Hematopoietic multipotent progenitor cell treated with erythropoietin and hydrocortisone succinate and interleukin-3 and kit ligand, for 8 days (in vitro differentiated cells): ENCODE results near the gene CEP152.

ENCODE experiments used
- DNase-seq: peaks from one replicate; pipeline ENCODE4 v3.0.0-alpha.2; 2015

Gene CEP152

DNA sequence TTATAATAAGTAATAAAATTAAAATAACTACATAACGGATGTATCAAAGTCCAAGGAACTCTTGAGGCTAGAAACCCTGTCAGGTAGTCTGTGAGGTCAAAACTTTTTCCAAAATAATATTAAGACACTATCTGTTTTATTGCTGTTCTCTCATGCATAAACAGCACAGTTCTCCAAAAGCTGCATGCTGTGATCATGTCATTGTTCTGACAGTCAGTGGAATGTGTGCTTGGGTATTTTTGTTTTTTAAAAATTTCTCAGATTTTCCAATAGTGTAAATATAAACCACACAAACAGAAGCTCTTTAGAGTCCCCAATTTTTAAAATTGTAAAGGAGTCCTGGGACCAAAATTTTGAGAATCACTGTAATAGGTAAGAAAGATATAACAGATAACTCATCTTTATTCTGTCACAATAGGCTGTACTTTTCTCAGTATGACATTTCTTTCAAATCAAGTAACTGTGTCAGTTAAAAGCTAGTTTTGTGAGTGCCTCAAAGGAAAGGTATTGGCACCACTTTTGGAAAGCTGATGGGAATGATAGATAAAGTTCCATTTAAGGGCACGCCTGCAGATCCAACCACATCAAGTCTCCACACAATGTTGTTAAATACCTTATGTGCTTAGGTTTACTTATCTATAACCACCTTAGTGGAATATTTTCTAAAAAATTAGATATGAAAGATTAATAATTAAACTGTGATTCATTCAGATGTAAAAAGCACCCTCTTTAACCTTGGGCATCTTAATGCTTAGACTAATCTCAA is 49.3 kb downstream of the CEP152 start:
- DNase-seq, result no peak

DNA sequence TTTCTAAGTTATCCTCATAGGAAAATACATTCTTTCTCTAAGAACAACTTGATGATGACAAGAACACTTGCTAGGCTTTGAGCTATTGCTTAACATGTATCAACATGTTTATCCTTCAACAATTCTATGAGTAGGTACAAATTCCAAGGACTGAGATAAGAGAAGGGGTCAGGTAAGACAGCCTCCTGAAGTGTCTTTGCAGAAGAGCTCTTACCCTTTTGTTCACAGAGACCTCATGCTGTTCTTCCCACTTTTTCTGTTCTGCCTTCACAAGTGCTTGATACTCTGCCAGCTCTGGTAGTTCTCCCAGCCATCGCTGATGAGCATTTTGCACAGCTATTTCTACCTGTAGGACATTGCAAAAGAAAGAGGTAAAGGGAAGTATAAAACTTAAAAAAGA is 50.9 kb downstream of the CEP152 start:
- no peak for DNase-seq

DNA sequence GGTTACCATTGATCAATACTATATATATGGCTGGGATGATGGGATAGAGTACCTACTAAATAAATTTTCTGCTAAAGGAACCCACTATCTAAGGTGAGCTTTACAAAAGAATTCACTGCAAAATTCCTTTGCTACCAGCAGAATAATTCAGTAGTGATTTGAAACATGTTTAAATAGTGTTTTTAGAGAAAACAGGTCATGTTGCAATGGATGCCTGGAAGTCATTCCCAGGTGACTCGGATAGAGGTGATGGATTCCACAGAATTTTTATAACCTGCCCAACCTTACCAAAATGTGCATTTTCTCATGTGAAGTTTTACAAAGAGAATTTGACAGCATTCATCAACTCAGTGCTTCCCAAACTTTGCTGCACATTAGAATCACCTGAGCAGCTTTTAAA is 53.2 kb downstream of the CEP152 start:
- DNase-seq, result no peak

DNA sequence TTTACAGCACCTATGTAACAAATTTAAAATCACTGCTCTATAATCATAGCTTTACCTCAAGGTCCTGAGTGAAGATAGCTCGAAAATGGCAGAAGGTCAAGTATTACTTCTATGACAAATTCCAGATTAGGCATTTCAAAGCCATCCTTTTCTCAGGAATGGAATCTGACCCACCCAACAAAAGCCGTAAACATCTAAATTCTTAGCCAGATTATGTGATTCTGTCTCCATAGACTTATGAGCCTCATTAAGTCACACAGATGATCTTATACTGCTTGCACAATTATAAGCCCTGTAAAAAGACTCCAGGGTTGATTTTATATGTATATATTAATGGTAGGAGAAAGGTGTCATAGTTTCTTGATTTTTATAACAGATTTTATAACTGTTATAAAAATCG is 56.9 kb downstream of the CEP152 start:
- no peak for DNase-seq

DNA sequence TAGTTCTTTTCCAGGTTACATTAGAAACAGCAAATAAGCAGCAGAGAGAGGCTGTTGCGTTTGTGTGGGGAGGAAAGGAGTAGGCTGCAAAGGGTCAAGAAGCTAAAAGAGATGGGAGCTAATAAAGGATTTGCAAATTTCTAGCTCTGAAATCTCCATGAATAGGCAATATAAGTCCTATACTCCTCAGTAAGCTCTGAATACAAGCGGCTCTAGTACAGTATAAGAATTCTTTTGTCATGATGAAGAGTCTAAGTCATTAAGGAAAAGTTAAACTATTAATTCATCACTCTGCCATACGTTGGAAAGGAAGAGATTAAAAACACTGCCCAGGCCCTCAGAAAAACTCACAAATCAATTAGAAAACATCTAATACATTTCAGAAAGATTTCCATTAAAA is 59.3 kb downstream of the CEP152 start:
- no peak for DNase-seq

DNA sequence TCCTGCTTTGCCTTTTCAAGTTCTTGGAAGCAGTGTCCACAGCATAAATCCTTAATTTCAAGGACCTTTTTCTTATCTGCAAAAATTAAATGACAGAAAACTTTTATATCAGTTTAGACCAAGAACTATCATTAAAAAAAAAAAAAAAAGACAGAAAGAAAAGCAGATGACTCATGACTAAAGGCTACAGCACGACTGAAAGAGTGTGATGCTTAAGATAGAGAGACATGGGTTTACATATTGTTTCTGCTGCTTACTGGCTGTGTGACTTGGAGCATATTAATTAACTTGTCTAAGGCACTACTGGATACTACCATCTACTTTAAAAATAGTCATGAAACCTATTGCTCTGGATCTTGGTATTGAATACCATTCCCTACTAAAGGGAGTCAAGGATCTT is 62.3 kb downstream of the CEP152 start:
- peak; percentile 60 for DNase-seq

DNA sequence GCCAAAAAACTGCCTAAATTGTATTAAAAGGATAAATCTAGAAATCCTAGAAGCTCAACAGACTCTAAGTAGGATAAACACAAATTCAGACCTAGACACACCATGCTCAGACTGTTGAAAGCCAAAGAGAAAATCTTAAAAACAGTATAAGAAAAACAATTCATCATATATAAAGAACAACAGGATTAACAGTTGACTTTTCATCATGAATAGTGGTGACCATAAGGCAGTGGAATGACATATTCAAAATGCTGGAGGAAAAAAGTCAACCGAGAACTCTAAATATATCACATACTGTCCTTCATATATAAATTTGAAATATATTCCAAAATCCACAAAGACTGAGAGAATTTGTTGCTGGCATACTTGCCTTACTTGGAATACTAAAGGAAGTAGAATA is 77.3 kb downstream of the CEP152 start:
- no peak for DNase-seq

DNA sequence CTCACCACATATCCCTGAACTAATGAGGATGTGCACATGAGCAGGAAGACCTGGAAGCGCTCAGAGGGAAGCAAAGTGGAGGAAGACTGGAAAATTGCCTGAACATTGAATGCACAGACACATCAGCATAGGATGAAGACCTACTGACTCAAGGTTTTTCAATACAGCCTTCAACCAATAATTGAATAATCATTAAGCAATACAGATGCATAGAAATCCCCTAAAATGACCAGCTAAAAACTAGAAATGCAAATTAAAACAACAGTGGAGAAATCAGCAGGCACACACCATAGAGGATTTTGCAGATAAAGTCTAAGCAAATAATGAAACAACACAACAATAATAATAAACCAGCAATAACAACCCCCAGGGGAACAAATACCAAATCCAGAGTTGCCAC is 80.4 kb downstream of the CEP152 start:
- DNase-seq, result no peak

DNA sequence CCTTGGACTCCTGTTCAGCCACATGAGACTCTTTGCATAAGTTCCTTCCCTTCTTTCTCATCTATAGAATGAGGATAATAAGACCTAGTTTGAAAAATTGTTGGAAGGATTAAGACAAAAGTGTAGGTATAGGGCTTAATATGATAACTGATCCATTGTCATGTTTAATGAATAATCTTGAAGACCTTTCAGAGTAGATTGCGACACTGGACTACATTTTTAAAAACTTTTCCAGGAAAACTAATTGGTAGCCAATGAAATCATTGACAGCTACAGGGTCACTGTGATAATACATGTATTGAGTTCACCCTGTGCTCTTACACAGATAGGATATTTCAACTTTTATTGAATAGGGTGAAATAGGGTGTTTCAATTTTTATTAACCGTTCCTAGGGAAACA is 86.9 kb downstream of the CEP152 start:
- DNase-seq, result no peak

DNA sequence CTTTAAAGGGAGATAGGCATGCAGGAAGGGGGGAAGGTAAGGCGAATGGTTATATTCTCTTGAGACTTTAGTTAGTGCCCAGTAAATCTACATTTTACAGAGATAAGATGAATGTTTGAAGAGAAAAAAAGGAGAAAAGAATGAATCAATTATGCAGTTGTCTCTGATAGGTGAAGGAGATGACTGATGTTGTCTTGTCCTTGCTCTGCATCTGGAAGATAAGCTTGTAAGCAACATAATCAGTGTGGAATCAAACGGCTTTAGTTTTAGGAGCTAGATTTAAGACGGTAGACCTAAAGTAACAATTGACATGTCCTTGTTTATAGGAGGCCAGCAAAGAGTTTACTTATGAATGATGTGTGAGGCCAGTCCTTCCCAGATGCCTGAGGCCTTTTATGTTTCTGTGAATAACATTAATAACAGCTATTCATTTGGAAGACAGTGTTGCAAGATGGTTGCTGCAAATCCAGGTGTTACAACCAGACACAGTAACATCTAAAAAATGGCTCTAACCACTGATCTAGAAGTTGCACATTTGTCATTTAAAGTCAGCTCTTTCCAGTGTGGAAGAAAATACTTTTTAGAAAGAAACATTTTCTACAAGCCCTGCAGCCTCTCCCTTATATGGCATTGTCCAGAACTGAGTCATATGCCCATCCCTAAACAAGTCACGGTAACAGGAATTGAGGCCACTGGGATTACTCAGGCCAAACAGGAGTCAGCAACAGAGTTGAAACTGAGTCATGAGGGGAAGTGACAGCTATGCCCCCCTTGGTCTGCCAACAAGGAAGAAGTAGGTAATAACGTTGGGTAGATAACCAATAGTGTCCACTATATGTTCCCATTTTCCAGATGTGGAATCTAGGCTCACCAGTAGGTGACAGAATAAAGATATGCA is 87.9 kb downstream of the CEP152 start:
- peak; percentile 38 for DNase-seq

DNA sequence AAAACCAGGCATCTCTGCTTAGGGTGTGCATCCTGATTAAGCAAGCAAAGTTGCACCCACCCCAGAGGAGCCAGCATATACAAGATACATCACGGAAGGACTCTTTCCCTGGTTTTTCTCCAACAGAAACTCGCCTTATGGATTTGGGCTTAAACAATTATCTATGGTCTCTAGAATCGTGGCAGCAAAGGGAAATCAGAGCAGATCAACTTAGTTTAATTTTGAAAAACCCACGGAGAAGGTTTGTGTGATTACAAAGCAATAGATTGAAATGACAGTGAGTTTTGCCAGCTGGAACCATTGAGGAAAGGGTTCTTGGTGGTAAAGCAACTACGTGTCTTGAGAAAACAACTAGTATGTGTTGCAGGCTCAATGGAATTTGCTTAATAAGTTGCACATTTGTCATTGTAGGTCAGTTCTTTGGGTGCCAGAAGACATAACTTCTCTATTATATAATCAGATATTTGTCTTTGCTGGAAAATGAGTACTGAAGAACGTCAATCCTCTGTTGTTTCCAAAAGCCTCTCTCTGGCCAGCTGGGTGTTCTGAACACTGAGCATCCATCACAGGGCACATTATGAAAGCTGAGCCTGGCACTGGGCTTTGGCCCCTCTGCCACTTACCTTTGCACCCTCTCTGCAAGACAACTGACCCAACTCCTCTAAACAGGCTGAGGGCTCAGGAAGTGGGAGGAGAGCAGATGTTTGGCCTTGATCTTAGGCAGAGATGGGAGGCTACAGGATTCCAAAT is 89.6 kb downstream of the CEP152 start:
- DNase-seq, result no peak

DNA sequence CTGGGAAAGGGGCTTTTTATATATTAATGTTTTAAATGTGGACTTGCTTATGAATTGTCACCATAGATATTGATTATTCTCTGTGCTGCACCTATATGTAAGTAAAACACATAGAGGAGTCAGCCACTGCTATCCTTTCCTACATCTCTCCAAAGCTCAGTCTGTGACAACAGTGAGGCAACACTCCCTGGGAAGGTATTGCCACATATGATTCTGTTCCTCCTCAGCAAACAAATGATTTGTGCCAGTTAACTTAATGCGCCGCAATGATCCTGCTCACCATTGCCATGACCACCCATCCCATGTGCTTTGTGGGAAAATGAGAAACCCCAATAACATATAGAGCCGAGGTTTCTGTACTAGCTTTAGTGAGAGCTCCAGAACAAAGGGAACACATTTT is 90.2 kb downstream of the CEP152 start:
- no peak for DNase-seq

DNA sequence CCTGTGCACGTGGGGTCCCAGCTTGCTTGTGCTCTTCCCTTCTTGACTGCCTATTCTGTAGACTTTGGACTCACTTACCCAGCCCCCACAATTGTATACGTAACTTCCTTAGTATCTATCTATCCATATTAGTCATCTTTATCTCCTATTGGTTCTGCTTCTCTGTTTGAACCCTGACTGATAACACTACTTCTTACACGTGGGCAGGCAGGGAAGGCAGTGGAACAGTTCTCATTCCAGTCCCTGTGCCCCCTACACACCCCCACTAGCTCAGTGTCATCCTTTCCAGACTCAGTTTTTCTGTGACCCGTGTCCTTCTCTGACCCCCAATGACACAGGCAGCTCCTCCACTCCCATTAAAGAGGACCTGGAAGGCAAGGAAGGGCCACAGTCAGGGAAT is 91.2 kb downstream of the CEP152 start:
- peak; percentile 72 for DNase-seq

DNA sequence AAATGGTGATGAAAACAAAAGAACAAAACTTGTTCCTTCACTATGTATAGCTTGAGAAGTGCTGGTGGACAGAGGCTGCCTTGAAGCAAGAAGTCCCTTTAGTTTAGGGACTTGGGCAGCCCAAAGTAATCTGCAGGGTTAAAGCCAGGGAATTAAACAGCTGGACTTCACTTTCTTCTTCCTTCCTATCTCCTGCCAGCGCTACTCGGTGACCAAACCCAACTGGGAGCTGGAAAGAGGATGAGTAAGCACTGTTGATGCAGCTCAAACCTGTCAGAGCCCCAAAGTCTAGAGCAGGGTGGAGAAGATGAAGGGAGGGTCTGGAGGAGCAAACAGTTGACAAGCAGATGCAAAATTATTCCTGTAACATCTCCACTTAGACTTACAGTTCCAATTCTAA is 92.2 kb downstream of the CEP152 start:
- peak; percentile 62 for DNase-seq

DNA sequence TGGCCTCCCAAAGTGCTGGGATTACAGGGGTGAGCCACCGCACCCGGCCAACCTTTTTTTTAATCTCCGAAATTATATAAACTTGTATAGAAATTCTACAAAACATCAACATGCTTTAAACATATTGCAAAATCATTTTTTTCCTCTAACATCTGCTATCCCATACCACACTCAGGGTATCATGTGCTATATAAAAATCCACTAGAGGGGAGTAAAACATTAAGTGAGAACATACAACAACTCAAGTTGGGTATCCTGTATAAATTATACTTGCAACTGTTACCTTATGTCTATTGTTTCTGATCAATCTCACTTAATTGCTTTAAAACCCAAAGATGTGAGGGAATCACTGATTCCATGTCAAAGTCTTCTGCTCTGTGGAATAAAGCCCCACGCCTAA is 93.4 kb downstream of the CEP152 start:
- DNase-seq, result peak; percentile 64

DNA sequence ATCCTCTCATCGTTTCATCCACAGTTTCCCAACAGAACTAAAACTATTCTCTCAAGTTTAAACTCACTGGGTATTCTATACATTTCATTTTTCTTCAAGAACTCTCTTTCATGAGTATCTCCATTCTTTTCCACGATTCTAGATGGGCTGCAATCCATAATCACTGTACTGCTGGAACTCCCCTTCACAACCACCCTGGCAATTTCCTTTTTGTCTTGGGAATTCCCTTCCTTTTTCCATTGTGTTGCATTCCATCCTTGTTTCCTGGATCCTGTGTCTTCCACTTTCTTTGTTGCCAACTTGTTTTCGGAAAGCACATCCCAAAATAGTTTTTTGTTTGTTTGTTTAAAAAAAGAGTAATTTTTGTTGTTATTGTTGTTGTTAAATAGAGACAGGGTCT is 98.3 kb downstream of the CEP152 start:
- no peak for DNase-seq

DNA sequence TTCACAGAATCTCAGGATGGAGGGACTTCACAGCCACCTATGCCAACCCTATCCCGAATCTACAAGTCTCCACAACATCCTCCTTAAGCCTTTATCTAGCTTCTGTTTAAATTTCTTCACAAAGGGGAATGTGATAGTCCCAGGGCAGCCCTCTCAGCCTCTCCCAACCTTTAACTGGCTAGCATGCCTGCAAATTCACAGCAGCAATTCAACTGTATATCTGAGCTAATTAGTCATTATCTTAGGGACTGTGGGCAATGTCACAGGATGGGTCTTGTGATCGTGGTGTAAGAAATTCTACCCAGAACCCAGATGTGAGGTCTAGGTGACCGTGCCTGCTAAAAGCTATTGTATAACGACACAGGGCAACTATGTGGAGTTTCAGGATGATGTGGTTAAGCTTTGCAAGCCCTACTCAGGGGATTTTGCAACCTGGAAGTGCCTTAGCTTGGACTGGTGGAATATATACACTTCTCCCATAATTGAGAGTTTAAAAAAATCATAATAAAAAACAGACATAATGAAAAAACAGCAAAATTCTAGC is 99.8 kb downstream of the CEP152 start:
- DNase-seq, result no peak

DNA sequence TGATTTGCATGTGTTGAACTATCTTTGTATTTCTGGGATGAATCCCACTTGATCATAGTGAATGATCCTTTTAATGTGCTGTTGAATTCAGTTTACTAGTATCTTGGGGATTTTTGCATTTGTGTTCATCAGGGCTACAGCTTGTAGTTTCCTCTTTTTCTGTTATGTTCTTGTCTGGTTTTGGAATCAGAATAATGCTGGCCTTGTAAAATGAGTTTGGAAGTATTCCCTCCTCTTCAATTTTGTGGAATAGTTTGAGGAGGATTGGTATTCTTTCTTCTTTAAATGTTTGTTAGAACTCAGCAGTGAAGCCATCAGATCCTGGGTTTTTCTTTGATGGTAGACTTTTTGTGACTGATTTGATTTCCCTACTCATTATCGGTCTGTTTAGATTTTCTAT is 102.2 kb downstream of the CEP152 start:
- no peak for DNase-seq

DNA sequence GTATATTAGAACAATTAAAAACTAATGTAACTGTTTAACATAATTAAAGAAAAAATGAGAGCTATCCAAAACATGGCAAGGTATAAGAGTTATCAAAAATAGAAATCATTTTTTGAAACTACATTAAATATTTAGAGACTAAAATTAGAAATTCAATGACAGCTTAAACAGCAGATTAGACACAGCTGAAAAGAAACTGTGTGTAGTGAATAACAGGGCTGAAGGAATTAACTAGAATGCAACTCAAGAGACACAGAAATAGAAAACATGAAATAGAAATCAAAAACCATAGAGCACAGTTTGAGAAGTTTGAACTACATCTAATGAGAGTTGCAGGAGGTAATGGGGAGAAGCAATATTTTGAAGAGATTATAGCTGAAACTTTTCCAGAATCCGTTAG is 105.5 kb downstream of the CEP152 start:
- no peak for DNase-seq

DNA sequence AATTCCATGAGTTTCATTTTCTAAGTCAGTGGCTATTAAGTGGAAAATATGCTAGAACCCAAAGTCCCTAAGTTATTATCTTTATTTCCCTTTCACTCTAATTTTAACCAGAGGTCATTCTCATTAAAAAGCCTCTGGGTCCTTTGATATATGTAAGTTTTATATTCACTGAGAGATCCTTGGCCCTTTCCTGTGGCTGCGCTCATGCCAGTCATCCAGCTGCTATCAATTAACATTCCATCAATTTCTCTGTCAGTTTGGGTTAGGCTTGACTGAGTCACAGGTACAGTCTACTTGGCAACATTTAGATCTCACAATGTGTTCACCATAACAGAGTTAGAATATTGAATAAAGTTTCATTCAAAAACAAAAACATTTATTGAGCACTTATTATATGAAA is 107.3 kb downstream of the CEP152 start:
- DNase-seq, result no peak

DNA sequence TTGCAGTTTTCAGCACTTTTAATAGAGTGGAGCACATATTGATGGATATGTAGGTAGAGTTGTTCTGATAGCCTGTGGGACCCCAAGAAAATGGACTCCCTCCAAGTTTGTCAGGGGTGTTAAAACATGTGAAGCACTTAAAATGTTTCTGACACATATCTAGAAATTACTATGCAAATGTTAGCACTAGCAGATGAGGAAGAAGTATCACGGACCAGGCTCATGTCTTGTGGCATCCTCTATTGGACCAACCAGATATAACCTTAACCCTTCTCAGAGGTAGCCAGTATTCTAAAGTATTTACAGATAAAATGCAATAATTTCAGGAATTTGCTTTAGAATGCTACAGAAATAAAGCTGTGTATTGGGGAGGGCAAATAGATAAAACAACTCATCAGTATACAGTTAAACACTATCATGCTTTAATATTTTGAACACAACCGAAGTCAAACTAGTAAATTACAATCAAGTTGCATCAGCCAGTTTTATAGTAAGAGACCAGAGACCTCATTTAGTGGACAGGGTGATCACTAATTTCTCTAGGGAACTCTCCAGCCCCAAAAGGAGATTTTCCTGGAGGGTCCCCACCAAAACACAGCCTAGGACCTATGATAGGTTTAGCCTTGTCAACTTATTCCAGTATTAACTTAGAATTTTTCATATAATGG is 108.2 kb downstream of the CEP152 start:
- DNase-seq, result no peak

DNA sequence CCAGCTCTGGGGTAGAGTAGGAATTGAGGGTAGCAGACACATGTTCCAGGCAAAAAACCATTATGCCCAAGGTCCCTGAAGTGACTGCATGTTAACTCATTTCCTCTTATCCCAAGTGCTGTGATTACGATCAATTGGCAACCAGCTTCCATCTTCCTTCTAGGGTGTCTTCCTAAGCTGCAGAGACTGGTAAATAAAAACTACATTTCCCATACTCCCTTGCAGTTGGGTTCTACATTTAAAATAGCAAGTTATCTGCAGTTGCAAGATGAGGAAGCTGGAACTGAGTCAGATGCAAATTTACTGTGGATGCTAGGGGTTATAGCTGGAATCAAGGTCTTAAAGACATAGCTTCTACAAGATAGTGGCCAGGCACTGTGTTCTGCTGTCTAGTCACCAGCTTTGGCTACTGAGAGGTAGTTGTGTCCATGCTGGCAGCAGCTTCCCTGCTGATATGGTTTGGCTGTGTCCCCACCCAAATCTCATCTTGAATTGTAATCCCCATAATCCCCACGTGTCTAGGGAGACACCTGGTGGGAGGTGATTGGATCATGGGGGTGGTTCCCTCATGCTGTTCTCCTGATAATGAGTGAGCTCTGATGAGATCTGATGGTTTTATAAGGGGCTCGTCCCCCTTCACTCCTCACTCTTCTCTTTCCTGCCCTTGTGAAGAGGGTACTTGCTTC is 114.1 kb downstream of the CEP152 start:
- DNase-seq, result peak; percentile 88
